ENCODE measurements around the gene PRR15. TPM values are rescaled to one million over a fixed set of nuclear protein-coding genes. Genes with fewer than 3 reads are reported as not detected.

The PRR15 gene
- total and polyA plus RNA-seq, 2 experiments from 2014 or later: 9.6 to 17.4 TPM

DNA sequence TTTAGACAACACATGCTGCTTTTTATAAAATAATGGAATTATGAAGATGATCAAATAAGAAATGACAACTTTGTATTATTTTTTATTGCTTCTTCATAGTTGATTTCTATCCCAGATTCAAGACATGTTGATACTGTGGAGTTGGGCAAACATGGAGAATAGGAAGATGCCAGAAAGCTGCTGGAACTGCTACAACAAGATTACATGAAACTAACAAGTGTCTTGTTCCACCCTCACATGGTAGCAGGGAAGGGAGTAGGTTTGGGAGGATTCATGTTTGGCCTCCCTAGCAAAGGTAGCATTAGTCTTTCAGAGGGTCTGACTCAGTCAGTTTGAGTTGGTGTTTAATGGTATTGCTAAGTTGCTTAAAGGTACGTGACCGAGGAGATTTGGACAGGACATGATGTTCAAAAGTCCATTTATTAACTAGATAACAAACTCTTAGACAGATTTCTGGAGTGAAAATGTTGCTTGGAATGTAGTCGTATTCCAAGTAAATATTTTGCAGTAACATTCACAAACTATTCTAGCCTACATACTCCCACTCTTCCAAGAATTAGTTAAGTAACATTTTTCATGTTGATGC lies 33.1 kb downstream of the PRR15 start:
- H4K20me1 ChIP-seq (replicated peaks; ENCODE audit: insufficient read depth): no peaks in the 10 kb centered on the region
- H3K36me3 ChIP-seq (ENCODE audit: insufficient read depth): no peaks in the 10 kb centered on the region
- no peak overlapping the region for H3K4me2 ChIP-seq
- H3K27me3 Mint-ChIP-seq (ENCODE audit: insufficient read depth, low read depth, poor library complexity): peaks cover 2% of the 10 kb centered on the region
- no peak overlapping the region for H3K27ac ChIP-seq (ENCODE audit: low read depth)
- H3K9me3 Mint-ChIP-seq: no peaks in the 10 kb centered on the region
- no peaks in the 10 kb centered on the region; the same call in 1 of the 2 replicates for H3K4me1 ChIP-seq (ENCODE audit: insufficient read depth)
- no peak overlapping the region for H3K4me3 Mint-ChIP-seq
- no peaks in the 10 kb centered on the region for H3K79me2 ChIP-seq (replicated peaks; ENCODE audit: insufficient read depth)
- H3K9me2 ChIP-seq (ENCODE audit: insufficient read depth): no peaks in the 10 kb centered on the region
- TF ChIP-seq EZH2 (IDR thresholded peaks at IDR 0.05; ENCODE audit: low read depth, unreplicated experiment): no peak
- TF ChIP-seq, protein P1, sequence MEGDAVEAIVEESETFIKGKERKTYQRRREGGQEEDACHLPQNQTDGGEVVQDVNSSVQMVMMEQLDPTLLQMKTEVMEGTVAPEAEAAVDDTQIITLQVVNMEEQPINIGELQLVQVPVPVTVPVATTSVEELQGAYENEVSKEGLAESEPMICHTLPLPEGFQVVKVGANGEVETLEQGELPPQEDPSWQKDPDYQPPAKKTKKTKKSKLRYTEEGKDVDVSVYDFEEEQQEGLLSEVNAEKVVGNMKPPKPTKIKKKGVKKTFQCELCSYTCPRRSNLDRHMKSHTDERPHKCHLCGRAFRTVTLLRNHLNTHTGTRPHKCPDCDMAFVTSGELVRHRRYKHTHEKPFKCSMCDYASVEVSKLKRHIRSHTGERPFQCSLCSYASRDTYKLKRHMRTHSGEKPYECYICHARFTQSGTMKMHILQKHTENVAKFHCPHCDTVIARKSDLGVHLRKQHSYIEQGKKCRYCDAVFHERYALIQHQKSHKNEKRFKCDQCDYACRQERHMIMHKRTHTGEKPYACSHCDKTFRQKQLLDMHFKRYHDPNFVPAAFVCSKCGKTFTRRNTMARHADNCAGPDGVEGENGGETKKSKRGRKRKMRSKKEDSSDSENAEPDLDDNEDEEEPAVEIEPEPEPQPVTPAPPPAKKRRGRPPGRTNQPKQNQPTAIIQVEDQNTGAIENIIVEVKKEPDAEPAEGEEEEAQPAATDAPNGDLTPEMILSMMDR (conservative IDR thresholded peaks at IDR 0.05; ENCODE audit: low read depth in 2 of 2): no peak
- TF ChIP-seq, protein P2, sequence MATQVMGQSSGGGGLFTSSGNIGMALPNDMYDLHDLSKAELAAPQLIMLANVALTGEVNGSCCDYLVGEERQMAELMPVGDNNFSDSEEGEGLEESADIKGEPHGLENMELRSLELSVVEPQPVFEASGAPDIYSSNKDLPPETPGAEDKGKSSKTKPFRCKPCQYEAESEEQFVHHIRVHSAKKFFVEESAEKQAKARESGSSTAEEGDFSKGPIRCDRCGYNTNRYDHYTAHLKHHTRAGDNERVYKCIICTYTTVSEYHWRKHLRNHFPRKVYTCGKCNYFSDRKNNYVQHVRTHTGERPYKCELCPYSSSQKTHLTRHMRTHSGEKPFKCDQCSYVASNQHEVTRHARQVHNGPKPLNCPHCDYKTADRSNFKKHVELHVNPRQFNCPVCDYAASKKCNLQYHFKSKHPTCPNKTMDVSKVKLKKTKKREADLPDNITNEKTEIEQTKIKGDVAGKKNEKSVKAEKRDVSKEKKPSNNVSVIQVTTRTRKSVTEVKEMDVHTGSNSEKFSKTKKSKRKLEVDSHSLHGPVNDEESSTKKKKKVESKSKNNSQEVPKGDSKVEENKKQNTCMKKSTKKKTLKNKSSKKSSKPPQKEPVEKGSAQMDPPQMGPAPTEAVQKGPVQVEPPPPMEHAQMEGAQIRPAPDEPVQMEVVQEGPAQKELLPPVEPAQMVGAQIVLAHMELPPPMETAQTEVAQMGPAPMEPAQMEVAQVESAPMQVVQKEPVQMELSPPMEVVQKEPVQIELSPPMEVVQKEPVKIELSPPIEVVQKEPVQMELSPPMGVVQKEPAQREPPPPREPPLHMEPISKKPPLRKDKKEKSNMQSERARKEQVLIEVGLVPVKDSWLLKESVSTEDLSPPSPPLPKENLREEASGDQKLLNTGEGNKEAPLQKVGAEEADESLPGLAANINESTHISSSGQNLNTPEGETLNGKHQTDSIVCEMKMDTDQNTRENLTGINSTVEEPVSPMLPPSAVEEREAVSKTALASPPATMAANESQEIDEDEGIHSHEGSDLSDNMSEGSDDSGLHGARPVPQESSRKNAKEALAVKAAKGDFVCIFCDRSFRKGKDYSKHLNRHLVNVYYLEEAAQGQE (IDR thresholded peaks at IDR 0.05; ENCODE audit: unreplicated experiment): no peak
- no peak for TF ChIP-seq ZNF331 (CRISPR knock-in tag; IDR thresholded peaks at IDR 0.05; ENCODE audit: low read depth)
- H2AFZ ChIP-seq: no peak overlapping the region
- no peak overlapping the region for H3K27ac Mint-ChIP-seq
- no peaks in the 10 kb centered on the region for H3F3A ChIP-seq (replicated peaks; ENCODE audit: low read depth)
- H3K36me3 Mint-ChIP-seq (ENCODE audit: low read depth): no peaks in the 10 kb centered on the region
- ATAC-seq (no peak), DNase-seq (ENCODE audit: low spot score) (no peak)
- H3K27me3 ChIP-seq (ENCODE audit: insufficient read depth): no peaks in the 10 kb centered on the region
- H3K4me3 ChIP-seq: no peak overlapping the region
- H3K4me1 Mint-ChIP-seq: peaks cover 7% of the 10 kb centered on the region

DNA sequence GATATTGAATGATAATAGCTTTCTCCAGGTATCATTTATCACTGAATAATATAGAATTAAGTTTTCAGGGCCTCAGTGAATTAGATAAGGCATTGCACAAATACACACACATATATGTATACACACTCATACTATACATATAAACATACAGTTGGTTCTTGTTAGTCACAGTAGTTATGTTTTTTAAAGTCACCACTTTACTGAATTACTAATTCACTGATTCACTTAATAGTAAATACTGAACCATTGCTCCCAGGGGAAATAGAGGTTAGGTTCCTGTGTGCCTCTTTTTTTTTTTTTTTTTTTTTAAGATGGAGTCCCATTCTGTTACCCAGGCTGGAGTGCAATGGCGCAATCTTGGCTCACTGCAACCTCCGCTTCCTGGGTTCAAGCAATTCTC lies 33.6 kb downstream of the PRR15 start:
- peaks cover 2% of the 10 kb centered on the region for H3K27me3 Mint-ChIP-seq (ENCODE audit: insufficient read depth, low read depth, poor library complexity)
- Histone ChIP-seq H3K4me1 (ENCODE audit: insufficient read depth) (no peaks in the 10 kb centered on the region; the same call in 1 of the 2 replicates), H3K27ac (ENCODE audit: low read depth) (no peak overlapping the region), H3K79me2 (replicated peaks; ENCODE audit: insufficient read depth) (no peaks in the 10 kb centered on the region), H4K20me1 (replicated peaks; ENCODE audit: insufficient read depth) (no peaks in the 10 kb centered on the region), H3F3A (replicated peaks; ENCODE audit: low read depth) (no peaks in the 10 kb centered on the region), H3K4me3 (no peak overlapping the region), H3K36me3 (ENCODE audit: insufficient read depth) (no peaks in the 10 kb centered on the region), H3K27me3 (ENCODE audit: insufficient read depth) (no peaks in the 10 kb centered on the region), H3K9me2 (ENCODE audit: insufficient read depth) (no peaks in the 10 kb centered on the region), H3K4me2 (no peak overlapping the region), H2AFZ (no peak overlapping the region)
- ATAC-seq (no peak), DNase-seq (ENCODE audit: low spot score) (no peak)
- no peaks in the 10 kb centered on the region for H3K9me3 Mint-ChIP-seq
- H3K4me3 Mint-ChIP-seq: no peak overlapping the region
- H3K27ac Mint-ChIP-seq: no peak overlapping the region
- peaks cover 7% of the 10 kb centered on the region for H3K4me1 Mint-ChIP-seq
- H3K36me3 Mint-ChIP-seq (ENCODE audit: low read depth): no peaks in the 10 kb centered on the region
- TF ChIP-seq, protein P3, sequence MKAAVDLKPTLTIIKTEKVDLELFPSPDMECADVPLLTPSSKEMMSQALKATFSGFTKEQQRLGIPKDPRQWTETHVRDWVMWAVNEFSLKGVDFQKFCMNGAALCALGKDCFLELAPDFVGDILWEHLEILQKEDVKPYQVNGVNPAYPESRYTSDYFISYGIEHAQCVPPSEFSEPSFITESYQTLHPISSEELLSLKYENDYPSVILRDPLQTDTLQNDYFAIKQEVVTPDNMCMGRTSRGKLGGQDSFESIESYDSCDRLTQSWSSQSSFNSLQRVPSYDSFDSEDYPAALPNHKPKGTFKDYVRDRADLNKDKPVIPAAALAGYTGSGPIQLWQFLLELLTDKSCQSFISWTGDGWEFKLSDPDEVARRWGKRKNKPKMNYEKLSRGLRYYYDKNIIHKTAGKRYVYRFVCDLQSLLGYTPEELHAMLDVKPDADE (IDR thresholded peaks at IDR 0.05): no peak
- TF ChIP-seq, protein P4, sequence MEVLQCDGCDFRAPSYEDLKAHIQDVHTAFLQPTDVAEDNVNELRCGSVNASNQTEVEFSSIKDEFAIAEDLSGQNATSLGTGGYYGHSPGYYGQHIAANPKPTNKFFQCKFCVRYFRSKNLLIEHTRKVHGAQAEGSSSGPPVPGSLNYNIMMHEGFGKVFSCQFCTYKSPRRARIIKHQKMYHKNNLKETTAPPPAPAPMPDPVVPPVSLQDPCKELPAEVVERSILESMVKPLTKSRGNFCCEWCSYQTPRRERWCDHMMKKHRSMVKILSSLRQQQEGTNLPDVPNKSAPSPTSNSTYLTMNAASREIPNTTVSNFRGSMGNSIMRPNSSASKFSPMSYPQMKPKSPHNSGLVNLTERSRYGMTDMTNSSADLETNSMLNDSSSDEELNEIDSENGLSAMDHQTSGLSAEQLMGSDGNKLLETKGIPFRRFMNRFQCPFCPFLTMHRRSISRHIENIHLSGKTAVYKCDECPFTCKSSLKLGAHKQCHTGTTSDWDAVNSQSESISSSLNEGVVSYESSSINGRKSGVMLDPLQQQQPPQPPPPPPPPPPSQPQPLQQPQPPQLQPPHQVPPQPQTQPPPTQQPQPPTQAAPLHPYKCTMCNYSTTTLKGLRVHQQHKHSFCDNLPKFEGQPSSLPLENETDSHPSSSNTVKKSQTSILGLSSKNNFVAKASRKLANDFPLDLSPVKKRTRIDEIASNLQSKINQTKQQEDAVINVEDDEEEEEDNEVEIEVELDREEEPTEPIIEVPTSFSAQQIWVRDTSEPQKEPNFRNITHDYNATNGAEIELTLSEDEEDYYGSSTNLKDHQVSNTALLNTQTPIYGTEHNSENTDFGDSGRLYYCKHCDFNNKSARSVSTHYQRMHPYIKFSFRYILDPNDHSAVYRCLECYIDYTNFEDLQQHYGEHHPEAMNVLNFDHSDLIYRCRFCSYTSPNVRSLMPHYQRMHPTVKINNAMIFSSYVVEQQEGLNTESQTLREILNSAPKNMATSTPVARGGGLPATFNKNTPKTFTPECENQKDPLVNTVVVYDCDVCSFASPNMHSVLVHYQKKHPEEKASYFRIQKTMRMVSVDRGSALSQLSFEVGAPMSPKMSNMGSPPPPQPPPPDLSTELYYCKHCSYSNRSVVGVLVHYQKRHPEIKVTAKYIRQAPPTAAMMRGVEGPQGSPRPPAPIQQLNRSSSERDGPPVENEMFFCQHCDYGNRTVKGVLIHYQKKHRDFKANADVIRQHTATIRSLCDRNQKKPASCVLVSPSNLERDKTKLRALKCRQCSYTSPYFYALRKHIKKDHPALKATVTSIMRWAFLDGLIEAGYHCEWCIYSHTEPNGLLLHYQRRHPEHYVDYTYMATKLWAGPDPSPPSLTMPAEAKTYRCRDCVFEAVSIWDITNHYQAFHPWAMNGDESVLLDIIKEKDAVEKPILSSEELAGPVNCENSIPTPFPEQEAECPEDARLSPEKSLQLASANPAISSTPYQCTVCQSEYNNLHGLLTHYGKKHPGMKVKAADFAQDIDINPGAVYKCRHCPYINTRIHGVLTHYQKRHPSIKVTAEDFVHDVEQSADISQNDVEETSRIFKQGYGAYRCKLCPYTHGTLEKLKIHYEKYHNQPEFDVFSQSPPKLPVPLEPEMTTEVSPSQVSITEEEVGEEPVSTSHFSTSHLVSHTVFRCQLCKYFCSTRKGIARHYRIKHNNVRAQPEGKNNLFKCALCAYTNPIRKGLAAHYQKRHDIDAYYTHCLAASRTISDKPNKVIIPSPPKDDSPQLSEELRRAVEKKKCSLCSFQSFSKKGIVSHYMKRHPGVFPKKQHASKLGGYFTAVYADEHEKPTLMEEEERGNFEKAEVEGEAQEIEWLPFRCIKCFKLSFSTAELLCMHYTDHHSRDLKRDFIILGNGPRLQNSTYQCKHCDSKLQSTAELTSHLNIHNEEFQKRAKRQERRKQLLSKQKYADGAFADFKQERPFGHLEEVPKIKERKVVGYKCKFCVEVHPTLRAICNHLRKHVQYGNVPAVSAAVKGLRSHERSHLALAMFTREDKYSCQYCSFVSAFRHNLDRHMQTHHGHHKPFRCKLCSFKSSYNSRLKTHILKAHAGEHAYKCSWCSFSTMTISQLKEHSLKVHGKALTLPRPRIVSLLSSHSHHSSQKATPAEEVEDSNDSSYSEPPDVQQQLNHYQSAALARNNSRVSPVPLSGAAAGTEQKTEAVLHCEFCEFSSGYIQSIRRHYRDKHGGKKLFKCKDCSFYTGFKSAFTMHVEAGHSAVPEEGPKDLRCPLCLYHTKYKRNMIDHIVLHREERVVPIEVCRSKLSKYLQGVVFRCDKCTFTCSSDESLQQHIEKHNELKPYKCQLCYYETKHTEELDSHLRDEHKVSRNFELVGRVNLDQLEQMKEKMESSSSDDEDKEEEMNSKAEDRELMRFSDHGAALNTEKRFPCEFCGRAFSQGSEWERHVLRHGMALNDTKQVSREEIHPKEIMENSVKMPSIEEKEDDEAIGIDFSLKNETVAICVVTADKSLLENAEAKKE (CRISPR knock-in tag; IDR thresholded peaks at IDR 0.05): no peak
- TF ChIP-seq EZH2phosphoT487 (IDR thresholded peaks at IDR 0.05; ENCODE audit: unreplicated experiment) (no peak), ZNF114 (CRISPR knock-in tag; IDR thresholded peaks at IDR 0.05) (no peak), NANOG (IDR thresholded peaks at IDR 0.05; ENCODE audit: borderline replicate concordance) (no peak)

All from GM23338 (cell line).